Kidney (tissue), 14 donors: ENCODE data around the gene PIKFYVE. TPM values are rescaled to one million over a fixed set of nuclear protein-coding genes. Genes with fewer than 3 reads are reported as not detected.
"Not testable (repeated sequence)": the region's sequence is repeated elsewhere in the genome, so short reads cannot be mapped to it uniquely, and the experiment has no call there.

Source experiments
- DNase-seq, 5 donors: peaks; one replicate each; pipeline ENCODE4 v3.0.0-alpha.2; 2013 to 2020
- FAIRE-seq: peaks from 2 replicates; lab custom pipeline; 2012; peaks lifted over from hg19 to GRCh38; lab: Jason Lieb, UNC
- H3K27ac ChIP-seq, 2 donors: one replicate each; pipeline ENCODE4 v1.7.0; 2013; ENCODE audit warnings: low read depth in 2 of 2, low read length in 2 of 2, inconsistent platforms in 1 of 2
- H3K27me3 ChIP-seq: one replicate; pipeline ENCODE4 v1.7.1; 2013; ENCODE audit warnings: low read length, inconsistent platforms; ENCODE audit not compliant: control insufficient read depth, insufficient read depth
- H3K36me3 ChIP-seq, 3 donors: one replicate each; pipeline versions ENCODE4 v1.7.0 to v1.7.1; 2013; ENCODE audit warnings: low read length in 3 of 3, control low read depth in 1 of 3, inconsistent platforms in 1 of 3; ENCODE audit not compliant: insufficient read depth in 3 of 3, control insufficient read depth in 2 of 3
- H3K4me1 ChIP-seq, 3 donors: one replicate each; pipeline versions ENCODE4 v1.7.0 to v1.7.1; 2013; ENCODE audit warnings: low read length in 3 of 3, inconsistent platforms in 1 of 3, low read depth in 1 of 3; ENCODE audit not compliant: control insufficient read depth in 2 of 3, insufficient read depth in 2 of 3
- H3K4me3 ChIP-seq, 3 donors: one replicate each; pipeline versions ENCODE4 v1.7.0 to v1.8.1; 2013; ENCODE audit warnings: low read length in 3 of 3, control low read depth in 1 of 3, inconsistent platforms in 1 of 3
- H3K9ac ChIP-seq, 3 donors: one replicate each; pipeline versions ENCODE4 v1.7.0 to v1.7.1; 2013; ENCODE audit warnings: low read length in 3 of 3, control low read depth in 1 of 3, inconsistent platforms in 1 of 3
- H3K9me3 ChIP-seq, 3 donors: one replicate each; pipeline versions ENCODE4 v1.7.0 to v1.7.1; 2013; ENCODE audit warnings: low read length in 3 of 3, control low read depth in 1 of 3, inconsistent platforms in 1 of 3; ENCODE audit not compliant: control insufficient read depth in 2 of 3, insufficient read depth in 1 of 3
- CTCF ChIP-seq: IDR thresholded peaks from 3 replicates; pipeline ENCODE4 v1.5.1; 2012; ENCODE audit warnings: mild to moderate bottlenecking, moderate library complexity, borderline replicate concordance; ENCODE audit not compliant: insufficient read depth; ENCODE audit errors: extremely low read depth
- intact Hi-C: fragments of 100-400 bp; cut with DNase I; formaldehyde crosslinking; loops from one replicate; pipeline ENCODE4 v1.11.1; 2022
- polyA plus RNA-seq: library from polyadenylated mRNA; stranded (reverse); fragments of 350-450 nt; fragmentation: Illumina TruSeq; extraction: RNeasy Lipid Tissue Mini Kit (QIAGEN cat#74804); gene quantifications from one replicate; pipeline ENCODE4 v1.2.3, GENCODE V29; 2014; ENCODE audit warnings: low read depth, low replicate concordance; ENCODE audit not compliant: insufficient read depth
- total RNA-seq: library from RNA; stranded (reverse); fragmentation: NEBNext Ultra II Directional; extraction: Animal tissue kit (Norgen Biotek cat#: 25700); gene quantifications from one replicate; pipeline ENCODE4 v1.2.1, GENCODE V29; 2021
- donor health status: control.
- donor health status: control.
- donor health status: control.
- donor health status: control.
- donor health status: control.
- donor health status: DM: yes; HTN: yes; CAD: no.
- donor health status: Normal renal cell carcinoma (clear cell type).

Gene PIKFYVE
- total and polyA plus RNA-seq, 2 donors from 2014 or later: 3.4 to 31.5 TPM

GRCh38 chr2:208265371-208265800 lies 669 bp upstream of the PIKFYVE start:
- Histone ChIP-seq H3K36me3 (no peaks in the 10 kb centered on the region), H3K4me1 (peaks cover 0 to 12% (median 4%) of the 10 kb centered on the region in 3 donors), H3K27me3 (peaks cover 2% of the 10 kb centered on the region), H3K9ac (peak overlapping the region; percentile 52 to 99 (median 69)), H3K27ac (peak overlapping the region; percentile 85 to 89), H3K4me3 (peak overlapping the region; percentile 87 to 100 (median 97)), H3K9me3 (no peaks in the 10 kb centered on the region)
- DNase-seq (peak in 4 of 5 donors; percentile 45 to 74 (median 60)), FAIRE-seq (no peak)
- TF ChIP-seq CTCF: no peak
- intact Hi-C loops: no loop called here

GRCh38 chr2:208266553-208266893 lies 468 bp downstream of the PIKFYVE start:
- peak overlapping the region; percentile 76 to 85 for H3K27ac ChIP-seq
- peak overlapping the region; percentile 87 to 100 (median 97) for H3K4me3 ChIP-seq
- peaks cover 0 to 12% (median 4%) of the 10 kb centered on the region in 3 donors for H3K4me1 ChIP-seq
- no peak for TF ChIP-seq CTCF
- FAIRE-seq (no peak), DNase-seq (no peak)
- intact Hi-C loops: no loop called here
- peak overlapping the region; percentile 64 to 92 (median 68) for H3K9ac ChIP-seq
- peaks cover 0 to 2% (median 0%) of the 10 kb centered on the region in 3 donors for H3K36me3 ChIP-seq
- no peaks in the 10 kb centered on the region for H3K9me3 ChIP-seq
- peaks cover 2% of the 10 kb centered on the region for H3K27me3 ChIP-seq

GRCh38 chr2:208266936-208267335 lies 881 bp downstream of the PIKFYVE start:
- peaks cover 0 to 2% (median 0%) of the 10 kb centered on the region in 3 donors for H3K36me3 ChIP-seq
- peak overlapping the region in 2 of 3 donors; percentile 68 to 92 for H3K9ac ChIP-seq
- H3K27ac ChIP-seq: no peak overlapping the region
- H3K4me3 ChIP-seq: peak overlapping the region; percentile 87 to 100 (median 97)
- TF ChIP-seq CTCF: no peak
- peaks cover 2% of the 10 kb centered on the region for H3K27me3 ChIP-seq
- DNase-seq (peak in 1 of 5 donors; percentile 6), FAIRE-seq (no peak)
- H3K4me1 ChIP-seq: peaks cover 0 to 12% (median 4%) of the 10 kb centered on the region in 3 donors
- no peaks in the 10 kb centered on the region for H3K9me3 ChIP-seq
- intact Hi-C loops: no loop called here

GRCh38 chr2:208267526-208267925 lies 1.5 kb downstream of the PIKFYVE start:
- H3K27ac ChIP-seq, FAIRE-seq, intact Hi-C loops: not testable (repeated sequence)

More at GRCh38 chr2:208267526-208267925, 1.5 kb downstream of the PIKFYVE start:
- Histone ChIP-seq H3K4me1 (peaks cover 0 to 12% (median 4%) of the 10 kb centered on the region in 3 donors), H3K4me3 (peak overlapping the region in 1 of 3 donors; percentile 87)
- H3K9me3 ChIP-seq, H3K36me3 ChIP-seq, H3K9ac ChIP-seq, H3K27me3 ChIP-seq: not testable (repeated sequence)
- peak in 2 of 5 donors; percentile 5 to 41 for DNase-seq
